Neural progenitor cell (in vitro differentiated cells): Measurements from ENCODE around the gene CDKN1A. TPM values are rescaled to one million over a fixed set of nuclear protein-coding genes. Genes with fewer than 3 reads are reported as not detected.

Source experiments
- DNase-seq: peaks from one replicate; pipeline ENCODE4 v3.0.0-alpha.2; 2016; ENCODE audit warnings: low spot score
- H2AFZ ChIP-seq: fragments of 200-600 bp; sonication (generic); replicated peaks from 2 replicates; pipeline ENCODE4 v1.6.1; 2016; ENCODE audit warnings: antibody characterized with exemption
- H3F3A ChIP-seq: fragments of 200-600 bp; sonication (generic); 2 replicates; pipeline ENCODE4 v1.6.1; 2016; ENCODE audit warnings: antibody characterized with exemption, low read depth
- H3K27ac ChIP-seq: fragments of 200-600 bp; sonication (generic); 2 replicates; pipeline ENCODE4 v1.5.1; 2016; ENCODE audit warnings: mild to moderate bottlenecking
- H3K27me3 ChIP-seq: fragments of 200-600 bp; sonication (generic); 2 replicates; pipeline ENCODE4 v1.6.1; 2016; ENCODE audit warnings: mild to moderate bottlenecking, moderate library complexity
- H3K36me3 ChIP-seq: fragments of 200-600 bp; sonication (generic); 2 replicates; pipeline ENCODE4 v1.5.1; 2016
- H3K4me1 ChIP-seq: fragments of 200-600 bp; sonication (generic); 2 replicates; pipeline ENCODE4 v1.6.1; 2016; ENCODE audit warnings: mixed run types
- H3K4me2 ChIP-seq: fragments of 200-600 bp; sonication (generic); 2 replicates; pipeline ENCODE4 v1.6.1; 2016
- H3K4me3 ChIP-seq: fragments of 200-600 bp; sonication (generic); 2 replicates; pipeline ENCODE4 v1.5.1; 2016
- H3K79me2 ChIP-seq: fragments of 200-600 bp; sonication (generic); 2 replicates; pipeline ENCODE4 v1.6.1; 2016; ENCODE audit warnings: low read depth
- H3K9ac ChIP-seq: fragments of 200-600 bp; sonication (generic); 2 replicates; pipeline ENCODE4 v1.6.1; 2016
- H3K9me3 ChIP-seq: fragments of 200-600 bp; sonication (generic); 2 replicates; pipeline ENCODE4 v1.5.1; 2016; ENCODE audit warnings: low read depth
- H4K20me1 ChIP-seq: fragments of 200-600 bp; sonication (generic); 2 replicates; pipeline ENCODE4 v1.6.1; 2016; ENCODE audit warnings: low read depth
- H3K27ac Mint-ChIP-seq: 3 replicates; pipeline ENCODE4 v1.8.0; 2021; ENCODE audit warnings: mixed read lengths
- H3K27me3 Mint-ChIP-seq: 2 replicates; pipeline ENCODE4 v1.8.0; 2022; ENCODE audit warnings: low read depth, mild to moderate bottlenecking, inconsistent platforms, moderate library complexity, mixed read lengths; ENCODE audit not compliant: insufficient read depth
- H3K36me3 Mint-ChIP-seq: 3 replicates; pipeline ENCODE4 v1.8.0; 2021; ENCODE audit warnings: mixed read lengths
- H3K4me1 Mint-ChIP-seq: 3 replicates; pipeline ENCODE4 v1.8.0; 2021; ENCODE audit warnings: mixed read lengths
- H3K4me3 Mint-ChIP-seq: 3 replicates; pipeline ENCODE4 v1.8.0; 2021; ENCODE audit warnings: mild to moderate bottlenecking, moderate library complexity, mixed read lengths
- H3K9me3 Mint-ChIP-seq: 3 replicates; pipeline ENCODE4 v1.8.0; 2020; ENCODE audit warnings: mixed read lengths
- CTCF ChIP-seq: fragments of 200-600 bp; sonication (generic); IDR thresholded peaks from 2 replicates; pipeline ENCODE4 v1.5.1; 2017; ENCODE audit warnings: antibody characterized with exemption, mild to moderate bottlenecking
- EZH2 ChIP-seq: fragments of 200-600 bp; sonication (generic); IDR thresholded peaks from 2 replicates; pipeline ENCODE4 v1.6.1; 2017; ENCODE audit warnings: antibody characterized with exemption, mild to moderate bottlenecking, moderate library complexity
- EZH2phosphoT487 ChIP-seq: fragments of 200-600 bp; sonication (generic); IDR thresholded peaks from 2 replicates; pipeline ENCODE4 v1.6.1; 2017; ENCODE audit warnings: antibody characterized with exemption
- total RNA-seq: library from RNA; depleted of rRNA; stranded (reverse); fragments of >200 nt; gene quantifications from 2 replicates; pipeline ENCODE4 v1.2.3, GENCODE V29; 2015; ENCODE audit warnings: low replicate concordance

CDKN1A gene
- total RNA-seq, 1 donor from 2014 or later: 7.0 TPM

- Histone ChIP-seq H3K4me1 (peaks cover 44% of the 10 kb centered on the region), H4K20me1 (no peaks in the 10 kb centered on the region), H2AFZ (no peak overlapping the region), H3K36me3 (no peaks in the 10 kb centered on the region), H3K79me2 (no peaks in the 10 kb centered on the region), H3K4me2 (no peak overlapping the region), H3K27me3 (no peaks in the 10 kb centered on the region), H3K4me3 (no peak overlapping the region), H3K27ac (no peak overlapping the region), H3F3A (peaks cover 27% of the 10 kb centered on the region), H3K9ac (no peak overlapping the region), H3K9me3 (no peaks in the 10 kb centered on the region)
- Mint-ChIP-seq H3K27ac (no peak overlapping the region), H3K27me3 (peaks cover 17% of the 10 kb centered on the region), H3K36me3 (no peaks in the 10 kb centered on the region), H3K4me1 (peaks cover 38% of the 10 kb centered on the region), H3K4me3 (no peak overlapping the region), H3K9me3 (no peaks in the 10 kb centered on the region)
- TF ChIP-seq EZH2 (no peak), EZH2phosphoT487 (no peak), CTCF (no peak)
- no peak for DNase-seq
These were observed 6.7 kb upstream of the CDKN1A start for GRCh38 chr6:36671687-36672375.

GRCh38 chr6:36673882-36674281 lies 4.6 kb upstream of the CDKN1A start:
- Histone ChIP-seq H3F3A (peaks cover 27% of the 10 kb centered on the region), H3K79me2 (peaks cover 3% of the 10 kb centered on the region), H3K9ac (no peak overlapping the region), H4K20me1 (peaks cover 3% of the 10 kb centered on the region), H3K27me3 (peaks cover 3% of the 10 kb centered on the region), H2AFZ (no peak overlapping the region), H3K4me2 (no peak overlapping the region), H3K9me3 (no peaks in the 10 kb centered on the region), H3K36me3 (no peaks in the 10 kb centered on the region), H3K4me1 (peaks cover 42% of the 10 kb centered on the region), H3K27ac (no peak overlapping the region), H3K4me3 (no peak overlapping the region)
- no peak overlapping the region for H3K27ac Mint-ChIP-seq
- DNase-seq: no peak
- H3K4me1 Mint-ChIP-seq: peaks cover 33% of the 10 kb centered on the region
- TF ChIP-seq EZH2 (no peak), CTCF (no peak), EZH2phosphoT487 (no peak)
- no peak overlapping the region for H3K4me3 Mint-ChIP-seq
- H3K9me3 Mint-ChIP-seq: no peaks in the 10 kb centered on the region
- H3K27me3 Mint-ChIP-seq: peaks cover 31% of the 10 kb centered on the region
- H3K36me3 Mint-ChIP-seq: no peaks in the 10 kb centered on the region

GRCh38 chr6:36674942-36675341 lies 3.6 kb upstream of the CDKN1A start:
- no peak overlapping the region for H3K27ac Mint-ChIP-seq

More at GRCh38 chr6:36674942-36675341, 3.6 kb upstream of the CDKN1A start:
- no peak overlapping the region for H3K9ac ChIP-seq
- H4K20me1 ChIP-seq: peaks cover 14% of the 10 kb centered on the region
- no peaks in the 10 kb centered on the region for H3K36me3 Mint-ChIP-seq
- peaks cover 32% of the 10 kb centered on the region for H3K4me1 ChIP-seq
- no peak overlapping the region for H3K4me2 ChIP-seq
- H3F3A ChIP-seq: peaks cover 37% of the 10 kb centered on the region
- no peaks in the 10 kb centered on the region for H3K9me3 ChIP-seq
- H3K79me2 ChIP-seq: peaks cover 13% of the 10 kb centered on the region
- peaks cover 24% of the 10 kb centered on the region for H3K4me1 Mint-ChIP-seq
- H3K4me3 Mint-ChIP-seq: no peak overlapping the region
- H3K27ac ChIP-seq: no peak overlapping the region
- DNase-seq: no peak
- H3K4me3 ChIP-seq: no peak overlapping the region
- H2AFZ ChIP-seq: no peak overlapping the region
- H3K27me3 ChIP-seq: peaks cover 14% of the 10 kb centered on the region
- no peaks in the 10 kb centered on the region for H3K36me3 ChIP-seq
- H3K27me3 Mint-ChIP-seq: peaks cover 32% of the 10 kb centered on the region
- no peaks in the 10 kb centered on the region for H3K9me3 Mint-ChIP-seq
- TF ChIP-seq CTCF: no peak
- TF ChIP-seq EZH2phosphoT487: no peak
- no peak for TF ChIP-seq EZH2
